ENCODE measurements around the gene TRMT11. TPM values are rescaled to one million over a fixed set of nuclear protein-coding genes. Genes with fewer than 3 reads are reported as not detected.

TRMT11 gene
- total and polyA plus RNA-seq, 2 of the 13 experiments (the other 11 are each of a cell fraction or from before 2014, with no cell fraction given) = 42.2 to 81.9 TPM

DNA sequence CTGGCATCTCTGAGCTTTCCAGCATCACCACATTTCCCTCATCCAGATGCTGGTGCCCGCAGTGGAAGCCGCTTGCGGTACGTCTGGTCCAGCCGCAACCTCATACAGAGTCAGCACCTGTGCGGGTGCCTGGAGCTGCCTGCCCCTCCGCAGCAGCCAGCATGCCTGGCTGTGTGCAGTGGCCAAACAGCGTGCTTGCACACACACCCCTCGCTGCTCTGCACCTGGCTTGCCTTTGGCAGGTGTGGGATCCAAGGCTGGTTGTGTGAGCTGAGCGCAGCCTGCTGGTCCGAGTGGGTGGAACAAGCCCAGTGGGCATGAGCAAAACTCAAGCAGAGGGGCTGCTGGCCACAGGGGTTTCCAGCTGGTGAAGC lies 32.9 kb upstream of the TRMT11 start (continued):
- TF ChIP-seq ZNF850 (CRISPR knock-in tag; conservative IDR thresholded peaks at IDR 0.05) (no peak), SNAI1 (CRISPR knock-in tag; IDR thresholded peaks at IDR 0.05; ENCODE audit: borderline replicate concordance) (no peak), ZNF746 (CRISPR knock-in tag; IDR thresholded peaks at IDR 0.05) (no peak), SRY (CRISPR knock-in tag; IDR thresholded peaks at IDR 0.05) (no peak), TCF7 (IDR thresholded peaks at IDR 0.05; ENCODE audit: low read depth) (no peak), ZNF780A (CRISPR knock-in tag; IDR thresholded peaks at IDR 0.05) (no peak), CHD2 (IDR thresholded peaks at IDR 0.05; ENCODE audit: low read depth, low read length) (no peak), BORCS8-MEF2B (CRISPR knock-in tag; IDR thresholded peaks at IDR 0.05) (peak; percentile 59; the same call in 1 of the 2 replicates), STAT5B (CRISPR knock-in tag; IDR thresholded peaks at IDR 0.05) (no peak), SALL1 (CRISPR knock-in tag; IDR thresholded peaks at IDR 0.05) (peak; percentile 72), CC2D1A (CRISPR knock-in tag; IDR thresholded peaks at IDR 0.05) (no peak), NCOA2 (CRISPR knock-in tag; IDR thresholded peaks at IDR 0.05) (no peak), TBL1XR1 (IDR thresholded peaks at IDR 0.05; ENCODE audit: borderline replicate concordance, low read length, partially characterized antibody) (no peak)
- TF ChIP-seq, protein P1, sequence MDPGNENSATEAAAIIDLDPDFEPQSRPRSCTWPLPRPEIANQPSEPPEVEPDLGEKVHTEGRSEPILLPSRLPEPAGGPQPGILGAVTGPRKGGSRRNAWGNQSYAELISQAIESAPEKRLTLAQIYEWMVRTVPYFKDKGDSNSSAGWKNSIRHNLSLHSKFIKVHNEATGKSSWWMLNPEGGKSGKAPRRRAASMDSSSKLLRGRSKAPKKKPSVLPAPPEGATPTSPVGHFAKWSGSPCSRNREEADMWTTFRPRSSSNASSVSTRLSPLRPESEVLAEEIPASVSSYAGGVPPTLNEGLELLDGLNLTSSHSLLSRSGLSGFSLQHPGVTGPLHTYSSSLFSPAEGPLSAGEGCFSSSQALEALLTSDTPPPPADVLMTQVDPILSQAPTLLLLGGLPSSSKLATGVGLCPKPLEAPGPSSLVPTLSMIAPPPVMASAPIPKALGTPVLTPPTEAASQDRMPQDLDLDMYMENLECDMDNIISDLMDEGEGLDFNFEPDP (CRISPR knock-in tag; conservative IDR thresholded peaks at IDR 0.05) = no peak
- TF ChIP-seq, protein P2, sequence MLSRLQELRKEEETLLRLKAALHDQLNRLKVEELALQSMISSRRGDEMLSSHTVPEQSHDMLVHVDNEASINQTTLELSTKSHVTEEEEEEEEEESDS (CRISPR knock-in tag; IDR thresholded peaks at IDR 0.05; ENCODE audit: borderline replicate concordance) = no peak
- TF ChIP-seq, protein P3, sequence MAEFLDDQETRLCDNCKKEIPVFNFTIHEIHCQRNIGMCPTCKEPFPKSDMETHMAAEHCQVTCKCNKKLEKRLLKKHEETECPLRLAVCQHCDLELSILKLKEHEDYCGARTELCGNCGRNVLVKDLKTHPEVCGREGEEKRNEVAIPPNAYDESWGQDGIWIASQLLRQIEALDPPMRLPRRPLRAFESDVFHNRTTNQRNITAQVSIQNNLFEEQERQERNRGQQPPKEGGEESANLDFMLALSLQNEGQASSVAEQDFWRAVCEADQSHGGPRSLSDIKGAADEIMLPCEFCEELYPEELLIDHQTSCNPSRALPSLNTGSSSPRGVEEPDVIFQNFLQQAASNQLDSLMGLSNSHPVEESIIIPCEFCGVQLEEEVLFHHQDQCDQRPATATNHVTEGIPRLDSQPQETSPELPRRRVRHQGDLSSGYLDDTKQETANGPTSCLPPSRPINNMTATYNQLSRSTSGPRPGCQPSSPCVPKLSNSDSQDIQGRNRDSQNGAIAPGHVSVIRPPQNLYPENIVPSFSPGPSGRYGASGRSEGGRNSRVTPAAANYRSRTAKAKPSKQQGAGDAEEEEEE (CRISPR knock-in tag; IDR thresholded peaks at IDR 0.05; ENCODE audit: borderline replicate concordance) = no peak
- TF ChIP-seq, protein P4, sequence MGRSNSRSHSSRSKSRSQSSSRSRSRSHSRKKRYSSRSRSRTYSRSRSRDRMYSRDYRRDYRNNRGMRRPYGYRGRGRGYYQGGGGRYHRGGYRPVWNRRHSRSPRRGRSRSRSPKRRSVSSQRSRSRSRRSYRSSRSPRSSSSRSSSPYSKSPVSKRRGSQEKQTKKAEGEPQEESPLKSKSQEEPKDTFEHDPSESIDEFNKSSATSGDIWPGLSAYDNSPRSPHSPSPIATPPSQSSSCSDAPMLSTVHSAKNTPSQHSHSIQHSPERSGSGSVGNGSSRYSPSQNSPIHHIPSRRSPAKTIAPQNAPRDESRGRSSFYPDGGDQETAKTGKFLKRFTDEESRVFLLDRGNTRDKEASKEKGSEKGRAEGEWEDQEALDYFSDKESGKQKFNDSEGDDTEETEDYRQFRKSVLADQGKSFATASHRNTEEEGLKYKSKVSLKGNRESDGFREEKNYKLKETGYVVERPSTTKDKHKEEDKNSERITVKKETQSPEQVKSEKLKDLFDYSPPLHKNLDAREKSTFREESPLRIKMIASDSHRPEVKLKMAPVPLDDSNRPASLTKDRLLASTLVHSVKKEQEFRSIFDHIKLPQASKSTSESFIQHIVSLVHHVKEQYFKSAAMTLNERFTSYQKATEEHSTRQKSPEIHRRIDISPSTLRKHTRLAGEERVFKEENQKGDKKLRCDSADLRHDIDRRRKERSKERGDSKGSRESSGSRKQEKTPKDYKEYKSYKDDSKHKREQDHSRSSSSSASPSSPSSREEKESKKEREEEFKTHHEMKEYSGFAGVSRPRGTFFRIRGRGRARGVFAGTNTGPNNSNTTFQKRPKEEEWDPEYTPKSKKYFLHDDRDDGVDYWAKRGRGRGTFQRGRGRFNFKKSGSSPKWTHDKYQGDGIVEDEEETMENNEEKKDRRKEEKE (IDR thresholded peaks at IDR 0.05) = no peak
- TF ChIP-seq, protein P5, sequence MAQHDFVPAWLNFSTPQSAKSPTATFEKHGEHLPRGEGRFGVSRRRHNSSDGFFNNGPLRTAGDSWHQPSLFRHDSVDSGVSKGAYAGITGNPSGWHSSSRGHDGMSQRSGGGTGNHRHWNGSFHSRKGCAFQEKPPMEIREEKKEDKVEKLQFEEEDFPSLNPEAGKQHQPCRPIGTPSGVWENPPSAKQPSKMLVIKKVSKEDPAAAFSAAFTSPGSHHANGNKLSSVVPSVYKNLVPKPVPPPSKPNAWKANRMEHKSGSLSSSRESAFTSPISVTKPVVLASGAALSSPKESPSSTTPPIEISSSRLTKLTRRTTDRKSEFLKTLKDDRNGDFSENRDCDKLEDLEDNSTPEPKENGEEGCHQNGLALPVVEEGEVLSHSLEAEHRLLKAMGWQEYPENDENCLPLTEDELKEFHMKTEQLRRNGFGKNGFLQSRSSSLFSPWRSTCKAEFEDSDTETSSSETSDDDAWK (CRISPR knock-in tag; IDR thresholded peaks at IDR 0.05) = no peak
- TF ChIP-seq, protein P6, sequence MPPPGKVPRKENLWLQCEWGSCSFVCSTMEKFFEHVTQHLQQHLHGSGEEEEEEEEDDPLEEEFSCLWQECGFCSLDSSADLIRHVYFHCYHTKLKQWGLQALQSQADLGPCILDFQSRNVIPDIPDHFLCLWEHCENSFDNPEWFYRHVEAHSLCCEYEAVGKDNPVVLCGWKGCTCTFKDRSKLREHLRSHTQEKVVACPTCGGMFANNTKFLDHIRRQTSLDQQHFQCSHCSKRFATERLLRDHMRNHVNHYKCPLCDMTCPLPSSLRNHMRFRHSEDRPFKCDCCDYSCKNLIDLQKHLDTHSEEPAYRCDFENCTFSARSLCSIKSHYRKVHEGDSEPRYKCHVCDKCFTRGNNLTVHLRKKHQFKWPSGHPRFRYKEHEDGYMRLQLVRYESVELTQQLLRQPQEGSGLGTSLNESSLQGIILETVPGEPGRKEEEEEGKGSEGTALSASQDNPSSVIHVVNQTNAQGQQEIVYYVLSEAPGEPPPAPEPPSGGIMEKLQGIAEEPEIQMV (CRISPR knock-in tag; IDR thresholded peaks at IDR 0.05; ENCODE audit: low read depth) = peak; percentile 41; the same call in 1 of the 2 replicates
- TF ChIP-seq, protein P7, sequence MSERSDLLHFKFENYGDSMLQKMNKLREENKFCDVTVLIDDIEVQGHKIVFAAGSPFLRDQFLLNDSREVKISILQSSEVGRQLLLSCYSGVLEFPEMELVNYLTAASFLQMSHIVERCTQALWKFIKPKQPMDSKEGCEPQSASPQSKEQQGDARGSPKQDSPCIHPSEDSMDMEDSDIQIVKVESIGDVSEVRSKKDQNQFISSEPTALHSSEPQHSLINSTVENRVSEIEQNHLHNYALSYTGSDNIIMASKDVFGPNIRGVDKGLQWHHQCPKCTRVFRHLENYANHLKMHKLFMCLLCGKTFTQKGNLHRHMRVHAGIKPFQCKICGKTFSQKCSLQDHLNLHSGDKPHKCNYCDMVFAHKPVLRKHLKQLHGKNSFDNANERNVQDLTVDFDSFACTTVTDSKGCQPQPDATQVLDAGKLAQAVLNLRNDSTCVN (CRISPR knock-in tag; IDR thresholded peaks at IDR 0.05; ENCODE audit: borderline replicate concordance) = 0 out of 2 replicates have a peak, but pooled peaks have one; percentile 20

All from HepG2 (cell line).